ENCODE results near the gene NKX3-2. TPM values are rescaled to one million over a fixed set of nuclear protein-coding genes. Genes with fewer than 3 reads are reported as not detected.
A peak's percentile ranks its signal among the peaks of the same experiment; 100 is the strongest.

Gene NKX3-2
- total and polyA plus RNA-seq, 12 donors, result not detected

DNA sequence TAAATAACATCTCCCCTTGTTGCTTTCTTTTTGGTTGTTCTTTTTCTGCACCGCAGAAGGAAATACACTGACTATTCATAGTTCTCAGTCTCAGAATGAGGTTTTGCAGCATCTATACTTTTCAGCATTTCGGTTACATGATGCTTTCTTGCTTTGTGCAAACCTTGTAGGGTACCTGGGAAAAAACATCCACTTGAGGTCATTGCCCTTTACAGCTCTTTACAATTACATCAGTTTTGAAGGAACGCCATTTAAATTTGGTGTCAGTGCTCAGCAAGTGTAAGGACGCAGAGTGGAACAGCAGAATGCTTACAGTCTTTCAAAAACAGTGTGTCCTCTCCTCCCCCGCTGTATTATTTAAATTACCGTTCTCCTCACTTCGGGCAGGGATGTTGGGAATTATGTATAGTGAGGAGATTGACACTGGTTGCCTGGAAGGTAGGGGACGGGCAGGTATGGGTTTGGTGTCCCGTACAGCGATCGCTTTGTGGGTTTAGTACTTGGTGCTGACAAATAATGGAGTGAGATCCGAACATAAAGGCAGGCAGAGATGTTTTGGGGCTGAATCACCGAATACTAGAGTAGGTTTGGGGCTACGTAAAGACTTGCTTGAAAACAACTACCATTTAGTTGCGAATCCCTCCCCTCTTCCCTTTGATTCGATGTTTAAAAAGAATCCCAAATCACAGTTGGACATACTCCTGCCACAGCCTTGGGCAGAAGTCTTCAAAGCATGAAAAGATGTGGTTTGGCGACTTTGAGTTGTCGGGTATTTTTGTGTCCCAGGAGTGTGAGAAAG, 2.0 kb upstream of the NKX3-2 start:
- no peak overlapping the region for H3K27ac ChIP-seq
- H3K4me3 ChIP-seq, result no peak overlapping the region
- TF ChIP-seq, protein P1, sequence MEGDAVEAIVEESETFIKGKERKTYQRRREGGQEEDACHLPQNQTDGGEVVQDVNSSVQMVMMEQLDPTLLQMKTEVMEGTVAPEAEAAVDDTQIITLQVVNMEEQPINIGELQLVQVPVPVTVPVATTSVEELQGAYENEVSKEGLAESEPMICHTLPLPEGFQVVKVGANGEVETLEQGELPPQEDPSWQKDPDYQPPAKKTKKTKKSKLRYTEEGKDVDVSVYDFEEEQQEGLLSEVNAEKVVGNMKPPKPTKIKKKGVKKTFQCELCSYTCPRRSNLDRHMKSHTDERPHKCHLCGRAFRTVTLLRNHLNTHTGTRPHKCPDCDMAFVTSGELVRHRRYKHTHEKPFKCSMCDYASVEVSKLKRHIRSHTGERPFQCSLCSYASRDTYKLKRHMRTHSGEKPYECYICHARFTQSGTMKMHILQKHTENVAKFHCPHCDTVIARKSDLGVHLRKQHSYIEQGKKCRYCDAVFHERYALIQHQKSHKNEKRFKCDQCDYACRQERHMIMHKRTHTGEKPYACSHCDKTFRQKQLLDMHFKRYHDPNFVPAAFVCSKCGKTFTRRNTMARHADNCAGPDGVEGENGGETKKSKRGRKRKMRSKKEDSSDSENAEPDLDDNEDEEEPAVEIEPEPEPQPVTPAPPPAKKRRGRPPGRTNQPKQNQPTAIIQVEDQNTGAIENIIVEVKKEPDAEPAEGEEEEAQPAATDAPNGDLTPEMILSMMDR (IDR thresholded peaks at IDR 0.05), result no peak
- ATAC-seq (no peak), DNase-seq (no peak)
- 7 to 9% methylated on average over 18 of the region's 18 CpGs for WGBS, 2 donors
- intact Hi-C loops (cut with DNase I), result loop anchor here in 6 of 10 donors (5.0 to 10.0 kb wide), 3 partner anchors 694 to 814 kb away; no protein-coding TSS in a partner anchor
- peaks cover 61 to 100% (median 100%) of the 10 kb centered on the region in 7 donors for H3K27me3 ChIP-seq
- peaks cover 0 to 7% (median 0%) of the 10 kb centered on the region in 11 donors for H3K9me3 ChIP-seq
- H3K36me3 ChIP-seq, result no peaks in the 10 kb centered on the region
- peaks cover 3 to 58% (median 39%) of the 10 kb centered on the region in 9 donors for H3K4me1 ChIP-seq

DNA sequence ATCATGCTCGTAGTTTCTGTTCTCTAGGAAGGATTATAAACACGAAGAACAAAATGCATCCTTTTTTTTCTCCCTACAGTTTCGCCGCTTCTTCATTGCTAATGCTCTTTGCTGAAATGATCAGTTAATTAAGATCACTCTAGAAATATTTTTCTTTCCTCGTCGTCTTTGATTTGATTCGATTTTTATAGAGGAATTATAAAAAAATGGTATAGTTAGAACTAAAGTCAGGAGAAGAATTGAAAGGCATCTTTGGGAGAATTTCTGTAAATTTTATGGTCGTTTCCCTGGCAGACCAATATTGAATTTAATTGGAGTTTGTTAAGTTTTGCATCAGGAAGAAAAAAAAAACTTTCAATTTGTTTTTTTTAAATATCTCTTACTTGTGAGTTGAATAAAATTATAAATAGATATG, 1.1 kb upstream of the NKX3-2 start:
- ATAC-seq, result no peak
- TF ChIP-seq, protein P1 (IDR thresholded peaks at IDR 0.05), result no peak
- H3K4me3 ChIP-seq, result peak overlapping the region in 5 of 10 donors; percentile 49 to 63 (median 53)

DNA sequence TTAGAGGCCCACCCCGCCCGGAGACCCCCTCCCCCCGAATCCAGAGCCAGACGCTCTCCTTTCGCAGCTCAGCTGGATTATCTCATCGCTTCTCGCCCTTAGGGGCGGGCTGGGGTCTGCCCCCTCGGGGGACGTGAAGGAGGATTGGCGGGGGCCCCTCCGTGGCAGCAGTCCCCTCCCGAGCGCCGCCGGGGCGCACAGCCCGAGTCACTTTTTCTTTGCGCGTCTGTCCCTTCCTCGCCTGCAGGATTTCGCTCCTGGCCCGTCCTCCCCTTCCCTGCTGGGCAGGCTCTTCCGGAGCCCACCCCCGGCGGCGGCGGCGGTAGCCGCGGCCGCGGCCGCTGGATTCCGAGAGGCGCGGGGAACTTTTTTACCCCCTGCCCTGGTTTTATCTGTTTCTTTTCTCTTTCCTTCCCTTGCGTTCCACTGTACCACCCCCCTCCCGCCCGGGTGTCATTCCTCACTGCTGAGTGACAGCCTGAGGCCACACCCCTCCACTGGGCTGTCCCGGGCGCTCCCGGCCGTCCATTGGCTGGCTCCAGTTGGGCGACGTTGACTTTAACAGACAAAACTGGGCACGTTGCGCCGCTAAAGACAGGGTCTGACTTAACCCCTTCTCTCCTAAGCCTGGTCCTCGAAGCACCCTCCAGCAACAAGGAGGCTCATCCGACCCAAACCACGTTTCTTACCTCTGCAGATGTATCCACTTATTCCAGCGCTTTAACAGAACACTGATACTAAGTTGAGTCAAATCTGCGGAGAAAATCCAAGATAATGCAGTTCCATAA, 492 bp upstream of the NKX3-2 start:
- H3K36me3 ChIP-seq, result no peaks in the 10 kb centered on the region
- WGBS, 2 donors, result 1% methylated on average over 54 of the region's 54 CpGs
- no peaks in the 10 kb centered on the region for H3K9me3 ChIP-seq
- H3K4me3 ChIP-seq, result peak overlapping the region; percentile 38 to 63 (median 54)
- H3K27me3 ChIP-seq, result peaks cover 74 to 100% (median 100%) of the 10 kb centered on the region in 7 donors
- TF ChIP-seq, protein P1 (IDR thresholded peaks at IDR 0.05), result no peak
- H3K27ac ChIP-seq, result no peak overlapping the region
- peak; percentile 57 to 82 (median 69) for ATAC-seq
- peaks cover 3 to 72% (median 43%) of the 10 kb centered on the region in 9 donors for H3K4me1 ChIP-seq
- intact Hi-C loops (cut with DNase I), result loop anchor here in 6 of 10 donors (5.0 to 10.0 kb wide), 3 partner anchors 692 to 812 kb away; no protein-coding TSS in a partner anchor
- peak; percentile 40 to 56 for DNase-seq

More for the DNA sequence above, 1.1 kb upstream of the NKX3-2 start:
- H3K4me1 ChIP-seq, result peaks cover 3 to 66% (median 39%) of the 10 kb centered on the region in 9 donors
- H3K36me3 ChIP-seq, result no peaks in the 10 kb centered on the region
- H3K9me3 ChIP-seq, result no peaks in the 10 kb centered on the region
- H3K27ac ChIP-seq, result no peak overlapping the region
- DNase-seq, result no peak
- 6 to 14% methylated on average over 8 of the region's 8 CpGs for WGBS, 2 donors
- H3K27me3 ChIP-seq, result peaks cover 70 to 100% (median 100%) of the 10 kb centered on the region in 7 donors
- intact Hi-C loops (cut with DNase I), result loop anchor here in 6 of 10 donors (5.0 to 10.0 kb wide), 3 partner anchors 693 to 813 kb away; no protein-coding TSS in a partner anchor

All from heart right ventricle (tissue), 16 donors.